Epithelial cell of esophagus (primary cell): ENCODE measurements around the gene TMEM86A.

Experiments used
- DNase-seq: peaks from one replicate; pipeline ENCODE4 v3.0.0; 2010; ENCODE audit warnings: low read depth
- H3K4me3 ChIP-seq: 2 replicates; pipeline ENCODE4 v1.5.1; 2011; ENCODE audit warnings: mild to moderate bottlenecking, low read length, control low read depth
- TF ChIP-seq, protein P1 (sequence below): IDR thresholded peaks from 2 replicates; pipeline ENCODE4 v1.5.1; 2011; ENCODE audit warnings: low read depth, mild to moderate bottlenecking, low read length, control low read depth, inconsistent platforms; ENCODE audit not compliant: insufficient read depth; ENCODE audit errors: missing control alignments

TMEM86A gene

DNA sequence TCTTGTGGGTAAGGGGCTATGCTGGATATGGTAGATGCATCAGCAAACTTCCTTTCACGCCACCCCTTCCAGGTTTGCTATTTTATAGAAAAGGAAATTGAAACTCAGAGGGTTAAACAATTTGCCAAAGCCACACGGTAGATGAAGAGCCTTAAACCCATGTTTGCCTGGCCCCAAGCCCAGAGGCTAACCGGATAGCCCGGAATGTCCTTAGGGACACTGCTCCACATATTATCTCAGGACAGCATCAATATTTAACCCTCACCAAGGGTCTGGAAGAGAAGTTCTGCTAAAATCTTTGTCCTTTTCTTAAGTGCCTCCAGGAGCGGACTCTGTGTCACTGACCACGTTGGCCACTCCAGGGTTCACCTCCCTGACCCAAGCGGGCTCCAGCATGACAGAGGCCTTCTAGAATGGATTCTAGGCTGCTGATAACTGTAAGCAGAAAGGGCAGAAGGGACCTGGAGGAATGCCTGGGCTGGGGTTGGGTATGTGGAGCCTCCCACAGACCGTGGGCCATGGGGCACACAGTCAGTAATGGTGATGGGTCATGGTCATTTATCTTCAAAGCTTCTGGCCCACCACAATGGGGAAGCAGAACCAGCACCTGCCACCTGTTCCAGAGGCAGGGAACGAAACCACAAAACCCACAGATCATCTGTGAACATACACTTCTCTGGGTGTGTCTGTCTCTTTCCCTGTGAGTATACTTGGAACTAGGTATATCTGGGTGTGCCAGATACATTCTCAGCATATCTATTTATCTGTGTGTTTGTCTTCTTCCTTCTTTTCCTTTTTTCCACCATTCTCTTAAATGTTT, 5.4 kb upstream of the TMEM86A start:
- TF ChIP-seq, protein P1, sequence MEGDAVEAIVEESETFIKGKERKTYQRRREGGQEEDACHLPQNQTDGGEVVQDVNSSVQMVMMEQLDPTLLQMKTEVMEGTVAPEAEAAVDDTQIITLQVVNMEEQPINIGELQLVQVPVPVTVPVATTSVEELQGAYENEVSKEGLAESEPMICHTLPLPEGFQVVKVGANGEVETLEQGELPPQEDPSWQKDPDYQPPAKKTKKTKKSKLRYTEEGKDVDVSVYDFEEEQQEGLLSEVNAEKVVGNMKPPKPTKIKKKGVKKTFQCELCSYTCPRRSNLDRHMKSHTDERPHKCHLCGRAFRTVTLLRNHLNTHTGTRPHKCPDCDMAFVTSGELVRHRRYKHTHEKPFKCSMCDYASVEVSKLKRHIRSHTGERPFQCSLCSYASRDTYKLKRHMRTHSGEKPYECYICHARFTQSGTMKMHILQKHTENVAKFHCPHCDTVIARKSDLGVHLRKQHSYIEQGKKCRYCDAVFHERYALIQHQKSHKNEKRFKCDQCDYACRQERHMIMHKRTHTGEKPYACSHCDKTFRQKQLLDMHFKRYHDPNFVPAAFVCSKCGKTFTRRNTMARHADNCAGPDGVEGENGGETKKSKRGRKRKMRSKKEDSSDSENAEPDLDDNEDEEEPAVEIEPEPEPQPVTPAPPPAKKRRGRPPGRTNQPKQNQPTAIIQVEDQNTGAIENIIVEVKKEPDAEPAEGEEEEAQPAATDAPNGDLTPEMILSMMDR, result no peak
- no peak for DNase-seq
- H3K4me3 ChIP-seq, result no peak overlapping the region

DNA sequence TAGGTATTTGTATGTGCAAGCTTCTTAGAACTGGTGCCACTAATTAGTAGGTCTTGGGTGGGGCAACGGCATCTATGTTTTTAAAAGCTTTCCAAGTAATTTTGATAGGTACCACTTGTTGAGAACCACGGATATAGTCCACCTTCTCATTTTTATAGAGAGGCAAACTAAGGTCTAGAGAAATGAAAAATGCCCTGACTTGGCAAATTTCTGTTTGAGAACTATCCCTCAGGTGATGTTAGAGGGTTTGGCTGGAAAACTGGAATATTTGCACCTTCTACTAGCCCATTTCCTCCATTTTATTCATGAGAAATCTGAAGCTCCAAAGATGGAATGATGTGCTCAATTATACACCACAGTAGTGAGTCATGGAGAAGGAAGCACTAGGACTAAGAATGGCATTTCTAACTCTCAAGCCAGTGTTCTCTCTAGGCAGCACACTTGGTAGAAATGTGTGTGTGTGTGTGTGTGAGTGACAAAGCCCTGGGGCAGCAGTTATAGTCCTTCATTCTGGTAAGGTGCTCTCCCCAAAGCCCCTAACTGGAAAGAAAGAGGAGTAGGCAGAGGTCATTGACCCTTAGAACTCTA, 1.8 kb upstream of the TMEM86A start:
- H3K4me3 ChIP-seq, result no peak overlapping the region
- TF ChIP-seq, protein P1, result no peak
- DNase-seq, result peak; percentile 50

DNA sequence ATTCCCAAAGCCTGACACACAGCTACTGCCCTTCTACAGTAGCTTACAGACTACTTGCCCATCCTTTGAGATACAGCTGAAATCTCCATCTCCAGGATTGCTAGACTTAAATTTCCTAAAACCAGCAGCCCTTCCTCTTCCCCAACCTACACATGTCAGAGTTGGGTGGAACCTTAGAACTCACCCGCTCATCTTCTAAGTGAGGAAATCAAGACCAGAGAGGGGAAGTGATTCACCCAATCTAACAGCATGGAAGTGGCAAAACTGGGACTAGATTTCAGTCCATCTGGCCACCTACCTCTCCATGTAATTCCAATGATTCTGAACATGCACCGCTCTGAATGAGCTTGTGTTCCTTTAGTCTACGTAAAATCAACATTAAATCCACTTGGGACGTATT, 1.0 kb upstream of the TMEM86A start:
- no peak overlapping the region for H3K4me3 ChIP-seq
- peak; percentile 49 for DNase-seq
- TF ChIP-seq, protein P1, result no peak

DNA sequence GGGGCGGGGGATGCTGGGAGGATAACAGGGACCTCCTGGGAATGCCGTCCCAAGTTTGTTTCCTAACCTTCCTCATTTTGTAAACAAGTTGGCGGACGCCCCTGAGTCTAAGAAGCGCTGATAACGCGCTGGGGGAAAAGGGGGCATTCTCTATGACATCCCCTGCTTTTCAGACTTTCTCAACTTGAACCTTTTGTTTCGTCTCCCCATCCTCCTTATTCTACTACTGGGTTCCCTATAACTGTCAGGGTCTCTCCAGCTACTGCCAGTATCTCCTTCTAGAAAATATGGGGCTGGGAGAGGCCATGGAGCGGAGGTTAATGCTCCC, 654 bp downstream of the TMEM86A start:
- TF ChIP-seq, protein P1, result no peak
- no peak for DNase-seq

DNA sequence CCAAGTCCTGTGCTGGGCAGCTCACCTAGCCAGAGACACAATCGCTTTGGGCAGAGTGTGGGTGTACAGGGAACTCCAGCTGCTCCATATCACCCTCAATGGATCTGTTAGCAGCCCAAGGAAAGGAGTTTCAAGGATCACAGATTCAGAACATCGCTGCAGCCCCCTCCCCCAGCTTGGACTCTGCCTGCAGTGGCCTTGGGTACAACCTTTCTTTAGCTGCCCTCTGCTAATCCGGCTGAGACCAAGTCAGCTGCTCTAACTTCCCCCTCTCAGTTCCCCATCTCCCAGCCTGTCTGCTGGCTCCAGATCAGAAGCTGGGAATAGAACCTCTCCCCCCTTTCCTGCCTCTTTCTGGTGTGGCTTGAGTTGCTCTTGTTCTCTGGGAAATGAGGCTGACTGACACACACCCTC, 1.3 kb downstream of the TMEM86A start:
- DNase-seq, result no peak
- TF ChIP-seq, protein P1, result no peak
- no peak overlapping the region for H3K4me3 ChIP-seq

More for the DNA sequence above, 654 bp downstream of the TMEM86A start:
- H3K4me3 ChIP-seq, result peak overlapping the region; percentile 41

DNA sequence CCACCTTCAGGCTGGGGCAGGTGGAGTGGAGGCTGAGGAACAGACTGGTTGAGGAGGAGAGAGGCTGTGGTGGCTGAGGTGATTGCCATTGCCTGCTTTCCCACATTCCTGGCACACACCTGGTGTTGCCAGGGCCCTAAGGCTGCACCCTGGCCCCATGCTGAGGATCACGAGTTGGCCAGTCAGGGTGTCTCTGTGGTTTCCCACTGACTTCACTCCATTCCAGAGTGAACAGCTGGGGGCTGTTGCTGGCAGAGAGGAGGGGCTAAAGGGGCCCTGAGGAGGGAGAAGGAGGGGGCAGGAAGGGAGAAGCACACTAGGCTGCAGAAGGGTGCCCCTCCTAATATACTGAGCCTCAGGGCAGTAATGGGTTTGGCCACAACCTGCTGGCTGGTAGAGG, 1.8 kb downstream of the TMEM86A start:
- no peak overlapping the region for H3K4me3 ChIP-seq
- TF ChIP-seq, protein P1, result no peak
- DNase-seq, result peak; percentile 34
